ENCODE data around the gene ZNF292.
"Not testable (repeated sequence)": the region's sequence is repeated elsewhere in the genome, so short reads cannot be mapped to it uniquely, and the experiment has no call there.

Gene ZNF292

DNA sequence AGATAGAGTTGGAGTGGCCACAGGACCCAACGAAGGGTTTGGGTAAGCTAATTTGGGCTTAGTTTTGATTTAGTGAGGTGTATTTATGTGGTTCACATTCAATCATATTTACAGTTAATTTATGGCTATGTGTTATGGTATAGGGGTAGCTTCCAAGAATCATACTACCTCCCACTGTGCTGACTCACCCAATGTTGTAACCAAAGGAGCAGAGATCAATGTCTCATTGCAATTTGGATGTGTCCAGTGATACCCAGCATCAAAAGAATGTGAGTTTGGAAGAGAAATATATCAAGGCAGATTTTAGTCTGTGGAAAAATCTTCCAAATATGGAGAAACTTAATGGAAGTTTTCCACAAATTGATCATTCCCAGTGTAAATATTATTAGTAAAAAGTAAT lies 141.8 kb downstream of the ZNF292 start:
- TF ChIP-seq, protein P1, sequence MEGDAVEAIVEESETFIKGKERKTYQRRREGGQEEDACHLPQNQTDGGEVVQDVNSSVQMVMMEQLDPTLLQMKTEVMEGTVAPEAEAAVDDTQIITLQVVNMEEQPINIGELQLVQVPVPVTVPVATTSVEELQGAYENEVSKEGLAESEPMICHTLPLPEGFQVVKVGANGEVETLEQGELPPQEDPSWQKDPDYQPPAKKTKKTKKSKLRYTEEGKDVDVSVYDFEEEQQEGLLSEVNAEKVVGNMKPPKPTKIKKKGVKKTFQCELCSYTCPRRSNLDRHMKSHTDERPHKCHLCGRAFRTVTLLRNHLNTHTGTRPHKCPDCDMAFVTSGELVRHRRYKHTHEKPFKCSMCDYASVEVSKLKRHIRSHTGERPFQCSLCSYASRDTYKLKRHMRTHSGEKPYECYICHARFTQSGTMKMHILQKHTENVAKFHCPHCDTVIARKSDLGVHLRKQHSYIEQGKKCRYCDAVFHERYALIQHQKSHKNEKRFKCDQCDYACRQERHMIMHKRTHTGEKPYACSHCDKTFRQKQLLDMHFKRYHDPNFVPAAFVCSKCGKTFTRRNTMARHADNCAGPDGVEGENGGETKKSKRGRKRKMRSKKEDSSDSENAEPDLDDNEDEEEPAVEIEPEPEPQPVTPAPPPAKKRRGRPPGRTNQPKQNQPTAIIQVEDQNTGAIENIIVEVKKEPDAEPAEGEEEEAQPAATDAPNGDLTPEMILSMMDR (IDR thresholded peaks at IDR 0.05; ENCODE audit: low read depth, low read length): no peak
- H3K9me3 ChIP-seq (ENCODE audit: severe bottlenecking): no peaks in the 10 kb centered on the region
- no peaks in the 10 kb centered on the region for H3K27me3 ChIP-seq (ENCODE audit: insufficient read depth, low read depth, severe bottlenecking)

DNA sequence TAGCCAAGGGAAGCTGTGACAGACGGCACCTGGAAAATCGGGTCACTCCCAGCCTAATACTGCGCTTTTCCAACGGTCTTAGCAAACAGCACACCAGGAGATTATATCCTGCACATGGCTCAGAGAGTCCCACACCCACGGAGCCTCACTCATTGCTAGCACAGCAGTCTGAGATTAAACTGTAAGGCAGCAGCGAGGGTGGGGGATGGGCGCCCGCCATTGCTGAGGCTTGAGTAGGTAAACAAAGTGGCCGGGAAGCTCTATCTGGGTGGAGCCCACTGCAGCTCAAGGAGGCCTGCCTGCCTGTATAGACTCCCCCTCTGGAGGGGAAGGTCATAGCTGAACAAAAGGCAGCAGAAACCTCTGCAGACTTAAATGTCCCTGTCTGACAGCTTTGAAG lies 145.9 kb downstream of the ZNF292 start:
- H3K36me3 ChIP-seq; DNase-seq; H3K4me3 ChIP-seq (ENCODE audit: low read depth, low read length); H3K9me3 ChIP-seq (ENCODE audit: severe bottlenecking); H3K27me3 ChIP-seq (ENCODE audit: insufficient read depth, low read depth, severe bottlenecking); H3K27ac ChIP-seq: not testable (repeated sequence)

More for the DNA sequence above, 141.8 kb downstream of the ZNF292 start:
- Histone ChIP-seq H3K27ac (no peak overlapping the region), H3K4me3 (ENCODE audit: low read depth, low read length) (no peak overlapping the region), H3K36me3 (no peaks in the 10 kb centered on the region)
- DNase-seq: no peak

DNA sequence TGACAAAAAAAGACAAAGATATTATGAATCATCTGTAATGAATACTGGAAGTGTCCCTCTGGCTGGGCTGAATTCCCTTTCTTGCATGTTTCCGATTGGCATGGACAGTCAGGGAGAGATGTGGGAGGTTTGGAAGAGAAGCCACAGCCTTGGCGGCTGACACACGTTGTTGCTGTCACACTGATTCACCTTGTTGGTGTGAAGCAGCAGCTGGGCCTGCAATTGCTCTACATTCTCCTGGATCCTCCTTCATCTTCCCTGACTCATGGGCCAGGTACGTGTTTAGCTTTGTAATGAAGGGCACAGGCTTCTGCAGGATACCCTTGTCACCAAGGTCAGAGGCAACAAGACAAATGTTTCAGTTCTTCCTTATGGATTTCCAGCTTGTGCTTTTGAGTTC lies 153.6 kb downstream of the ZNF292 start:
- H3K27me3 ChIP-seq (ENCODE audit: insufficient read depth, low read depth, severe bottlenecking): no peaks in the 10 kb centered on the region

DNA sequence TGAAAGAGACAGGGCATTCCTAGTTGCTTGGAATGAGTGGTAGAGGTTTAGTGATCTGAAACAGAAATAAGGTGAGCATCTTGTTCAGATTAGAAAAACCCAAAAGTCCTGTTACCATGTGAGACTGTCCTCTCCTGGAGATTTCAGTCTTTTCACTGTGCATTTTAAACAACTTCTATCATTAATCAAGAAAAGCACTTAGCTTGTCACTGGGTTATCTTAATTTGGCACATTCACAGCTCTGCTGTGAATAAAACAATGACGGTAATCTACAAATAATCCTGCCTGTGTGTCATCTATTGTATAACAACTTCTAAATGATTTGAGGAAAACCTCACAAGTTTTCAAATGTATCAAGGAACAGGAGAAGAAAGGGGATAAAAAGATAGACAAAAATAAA lies 157.5 kb downstream of the ZNF292 start:
- H3K4me3 ChIP-seq (ENCODE audit: low read depth, low read length): no peak overlapping the region
- H3K36me3 ChIP-seq: no peaks in the 10 kb centered on the region
- TF ChIP-seq, protein P1 (IDR thresholded peaks at IDR 0.05; ENCODE audit: low read depth, low read length): no peak
- H3K27me3 ChIP-seq (ENCODE audit: insufficient read depth, low read depth, severe bottlenecking): no peaks in the 10 kb centered on the region
- no peak overlapping the region for H3K27ac ChIP-seq
- no peaks in the 10 kb centered on the region for H3K9me3 ChIP-seq (ENCODE audit: severe bottlenecking)
- DNase-seq: no peak

More for the DNA sequence above, 153.6 kb downstream of the ZNF292 start:
- Histone ChIP-seq H3K4me3 (ENCODE audit: low read depth, low read length) (no peak overlapping the region), H3K36me3 (no peaks in the 10 kb centered on the region), H3K9me3 (ENCODE audit: severe bottlenecking) (peaks cover 3% of the 10 kb centered on the region), H3K27ac (no peak overlapping the region)
- no peak for DNase-seq
- TF ChIP-seq, protein P1 (IDR thresholded peaks at IDR 0.05; ENCODE audit: low read depth, low read length): no peak

Data from WERI-Rb-1 (cell line).